GM21786 (cell line): ENCODE results near the gene U2AF1L4.
A peak's percentile ranks its signal among the peaks of the same experiment; 100 is the strongest.

Experiments used
- ATAC-seq: cut with Tn5 transposase; IDR thresholded peaks from one replicate; pipeline ENCODE4 v1.9.1; 2021; ENCODE audit not compliant: unreplicated experiment

U2AF1L4 gene

GRCh38 chr19:35745328-35746086, at the start of gene U2AF1L4, which contains the start of gene PSENEN:
U2AF1L4 (minus strand) TSS chr19:35745418; CDS start chr19:35745391, 27 bp downstream.
PSENEN (plus strand) TSS chr19:35745651; CDS start chr19:35745931, 280 bp downstream.
- peak; percentile 47 for ATAC-seq

GRCh38 chr19:35793381-35794165, 48.4 kb upstream of the U2AF1L4 start:
- no peak for ATAC-seq

GRCh38 chr19:35792888-35793287, 47.7 kb upstream of the U2AF1L4 start:
- no peak for ATAC-seq

- ATAC-seq, result no peak
Measured at GRCh38 chr19:35792312-35792711, 47.1 kb upstream of the U2AF1L4 start.

GRCh38 chr19:35791814-35792279, 46.6 kb upstream of the U2AF1L4 start:
- no peak for ATAC-seq

- ATAC-seq, result no peak
Measured at GRCh38 chr19:35790981-35791813, 46.0 kb upstream of the U2AF1L4 start.

GRCh38 chr19:35789978-35790944, 45.0 kb upstream of the U2AF1L4 start:
- ATAC-seq, result no peak

GRCh38 chr19:35789195-35789977, 44.2 kb upstream of the U2AF1L4 start:
- ATAC-seq, result no peak

- no peak for ATAC-seq
Measured at GRCh38 chr19:35788205-35788960, 43.2 kb upstream of the U2AF1L4 start.

GRCh38 chr19:35787227-35787799, 42.1 kb upstream of the U2AF1L4 start:
- ATAC-seq, result no peak

- no peak for ATAC-seq
Measured at GRCh38 chr19:35786299-35787160, 41.3 kb upstream of the U2AF1L4 start.

- ATAC-seq, result no peak
Measured at GRCh38 chr19:35785339-35785627, 40.1 kb upstream of the U2AF1L4 start.

- no peak for ATAC-seq
Measured at GRCh38 chr19:35784503-35785338, 39.5 kb upstream of the U2AF1L4 start.

GRCh38 chr19:35783469-35784434, 38.5 kb upstream of the U2AF1L4 start:
- no peak for ATAC-seq

- no peak for ATAC-seq
Measured at GRCh38 chr19:35782589-35782988, 37.4 kb upstream of the U2AF1L4 start.
